ENCODE results near the gene RGS6.
A peak's percentile ranks its signal among the peaks of the same experiment; 100 is the strongest.

Gene RGS6

GRCh38 chr14:72510566-72510965 is 578.3 kb downstream of the RGS6 start:
- Histone ChIP-seq H3K27ac (no peak overlapping the region), H3K4me3 (no peak overlapping the region)

- Histone ChIP-seq H3K27ac (no peak overlapping the region), H3K4me3 (no peak overlapping the region)
Observed at GRCh38 chr14:72512281-72512680, 580.1 kb downstream of the RGS6 start.

- no peak overlapping the region for H3K27ac ChIP-seq
Observed at GRCh38 chr14:72512925-72513324, 580.7 kb downstream of the RGS6 start.

GRCh38 chr14:72513346-72513745 is 581.1 kb downstream of the RGS6 start:
- Histone ChIP-seq H3K27ac (no peak overlapping the region), H3K4me3 (no peak overlapping the region)

More at GRCh38 chr14:72512925-72513324, 580.7 kb downstream of the RGS6 start:
- no peak overlapping the region for H3K4me3 ChIP-seq

- Histone ChIP-seq H3K4me3 (no peak overlapping the region), H3K27ac (no peak overlapping the region)
Observed at GRCh38 chr14:72513965-72514659, 581.9 kb downstream of the RGS6 start.

- Histone ChIP-seq H3K4me3 (no peak overlapping the region), H3K27ac (no peak overlapping the region)
Observed at GRCh38 chr14:72514660-72515025, 582.4 kb downstream of the RGS6 start.

- Histone ChIP-seq H3K4me3 (no peak overlapping the region), H3K27ac (no peak overlapping the region)
Observed at GRCh38 chr14:72515779-72516770, 583.8 kb downstream of the RGS6 start.

GRCh38 chr14:72516936-72517700 is 584.9 kb downstream of the RGS6 start:
- Histone ChIP-seq H3K27ac (no peak overlapping the region), H3K4me3 (no peak overlapping the region)

- Histone ChIP-seq H3K27ac (no peak overlapping the region), H3K4me3 (no peak overlapping the region)
Observed at GRCh38 chr14:72517736-72518135, 585.5 kb downstream of the RGS6 start.

GRCh38 chr14:72518809-72519377 is 586.7 kb downstream of the RGS6 start:
- Histone ChIP-seq H3K27ac (peak overlapping the region in 2 of 21 experiments; percentile 4 to 63), H3K4me3 (no peak overlapping the region)

- H3K4me3 ChIP-seq = no peak overlapping the region
- H3K27ac ChIP-seq = peak overlapping the region in 2 of 21 experiments; percentile 2 to 63
Observed at GRCh38 chr14:72519543-72519942, 587.3 kb downstream of the RGS6 start.

- H3K4me3 ChIP-seq = no peak overlapping the region
- H3K27ac ChIP-seq = no peak overlapping the region
Observed at GRCh38 chr14:72521045-72521444, 588.8 kb downstream of the RGS6 start.

GRCh38 chr14:72521968-72522741 is 589.9 kb downstream of the RGS6 start:
- H3K27ac ChIP-seq = no peak overlapping the region
- H3K4me3 ChIP-seq = no peak overlapping the region

- H3K4me3 ChIP-seq = no peak overlapping the region
- H3K27ac ChIP-seq = no peak overlapping the region
Observed at GRCh38 chr14:72522847-72523246, 590.6 kb downstream of the RGS6 start.

- H3K4me3 ChIP-seq = no peak overlapping the region
- H3K27ac ChIP-seq = no peak overlapping the region
Observed at GRCh38 chr14:72523424-72524294, 591.4 kb downstream of the RGS6 start.

GRCh38 chr14:72524295-72524629 is 592.0 kb downstream of the RGS6 start:
- Histone ChIP-seq H3K4me3 (no peak overlapping the region), H3K27ac (no peak overlapping the region)

- Histone ChIP-seq H3K4me3 (no peak overlapping the region), H3K27ac (peak overlapping the region in 1 of 21 experiments; percentile 9)
Observed at GRCh38 chr14:72525087-72525915, 593.1 kb downstream of the RGS6 start.
